GM10248 (cell line): Measurements from ENCODE around the gene BTBD16.

Experiments
- CTCF ChIA-PET: fragments of 300-600 bp; sonication (Branson Sonifier 250); formaldehyde crosslinking; extraction: SDS; loops from one replicate; lab custom pipeline; 2021; ENCODE audit warnings: antibody characterized with exemption; lab: Yijun Ruan, JAX
- POLR2A ChIA-PET: fragments of 350-650 bp; sonication (Branson Sonifier 250); formaldehyde crosslinking; extraction: SDS; loops from one replicate; lab custom pipeline; 2020; ENCODE audit warnings: antibody characterized with exemption; lab: Yijun Ruan, JAX
- DNase-seq: peaks from one replicate; pipeline ENCODE4 v3.0.0; 2012; ENCODE audit errors: extremely low spot score
- TF ChIP-seq, protein P1 (sequence below): IDR thresholded peaks from 2 replicates; pipeline ENCODE4 v1.5.1; 2012; ENCODE audit warnings: mild to moderate bottlenecking, low read depth; ENCODE audit errors: extremely low read depth, missing control alignments, control extremely low read depth

The BTBD16 gene

GRCh38 chr10:122290334-122290733, 19.2 kb downstream of the BTBD16 start:
- TF ChIP-seq, protein P1, sequence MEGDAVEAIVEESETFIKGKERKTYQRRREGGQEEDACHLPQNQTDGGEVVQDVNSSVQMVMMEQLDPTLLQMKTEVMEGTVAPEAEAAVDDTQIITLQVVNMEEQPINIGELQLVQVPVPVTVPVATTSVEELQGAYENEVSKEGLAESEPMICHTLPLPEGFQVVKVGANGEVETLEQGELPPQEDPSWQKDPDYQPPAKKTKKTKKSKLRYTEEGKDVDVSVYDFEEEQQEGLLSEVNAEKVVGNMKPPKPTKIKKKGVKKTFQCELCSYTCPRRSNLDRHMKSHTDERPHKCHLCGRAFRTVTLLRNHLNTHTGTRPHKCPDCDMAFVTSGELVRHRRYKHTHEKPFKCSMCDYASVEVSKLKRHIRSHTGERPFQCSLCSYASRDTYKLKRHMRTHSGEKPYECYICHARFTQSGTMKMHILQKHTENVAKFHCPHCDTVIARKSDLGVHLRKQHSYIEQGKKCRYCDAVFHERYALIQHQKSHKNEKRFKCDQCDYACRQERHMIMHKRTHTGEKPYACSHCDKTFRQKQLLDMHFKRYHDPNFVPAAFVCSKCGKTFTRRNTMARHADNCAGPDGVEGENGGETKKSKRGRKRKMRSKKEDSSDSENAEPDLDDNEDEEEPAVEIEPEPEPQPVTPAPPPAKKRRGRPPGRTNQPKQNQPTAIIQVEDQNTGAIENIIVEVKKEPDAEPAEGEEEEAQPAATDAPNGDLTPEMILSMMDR: no peak
- ChIA-PET POLR2A (no interaction called here), CTCF (interaction anchor here (1.3 to 4.2 kb wide), 3 partner anchors 8 to 22 kb away, joined by 3 to 21 read pairs (median 3); no protein-coding TSS in a partner anchor)
- no peak for DNase-seq

GRCh38 chr10:122290833-122291532, 19.9 kb downstream of the BTBD16 start:
- CTCF ChIA-PET: interaction anchor here (1.1 to 4.2 kb wide), 4 partner anchors 8 to 144 kb away, joined by 3 to 21 read pairs (median 4); no protein-coding TSS in a partner anchor
- no peak for DNase-seq
- POLR2A ChIA-PET: no interaction called here
- TF ChIP-seq, protein P1: no peak

- ChIA-PET POLR2A (no interaction called here), CTCF (interaction anchor here (1.1 to 4.2 kb wide), 2 partner anchors 11 to 143 kb away, joined by 5 to 21 read pairs; no protein-coding TSS in a partner anchor)
- TF ChIP-seq, protein P1: no peak
- DNase-seq: no peak
Observed at GRCh38 chr10:122291739-122292138, 20.6 kb downstream of the BTBD16 start.

- CTCF ChIA-PET: interaction anchor here (1.1 to 7.6 kb wide), 5 partner anchors 10 to 143 kb away, joined by 3 to 160 read pairs (median 5); no protein-coding TSS in a partner anchor
Observed at GRCh38 chr10:122292376-122292775, 21.3 kb downstream of the BTBD16 start.

DNA sequence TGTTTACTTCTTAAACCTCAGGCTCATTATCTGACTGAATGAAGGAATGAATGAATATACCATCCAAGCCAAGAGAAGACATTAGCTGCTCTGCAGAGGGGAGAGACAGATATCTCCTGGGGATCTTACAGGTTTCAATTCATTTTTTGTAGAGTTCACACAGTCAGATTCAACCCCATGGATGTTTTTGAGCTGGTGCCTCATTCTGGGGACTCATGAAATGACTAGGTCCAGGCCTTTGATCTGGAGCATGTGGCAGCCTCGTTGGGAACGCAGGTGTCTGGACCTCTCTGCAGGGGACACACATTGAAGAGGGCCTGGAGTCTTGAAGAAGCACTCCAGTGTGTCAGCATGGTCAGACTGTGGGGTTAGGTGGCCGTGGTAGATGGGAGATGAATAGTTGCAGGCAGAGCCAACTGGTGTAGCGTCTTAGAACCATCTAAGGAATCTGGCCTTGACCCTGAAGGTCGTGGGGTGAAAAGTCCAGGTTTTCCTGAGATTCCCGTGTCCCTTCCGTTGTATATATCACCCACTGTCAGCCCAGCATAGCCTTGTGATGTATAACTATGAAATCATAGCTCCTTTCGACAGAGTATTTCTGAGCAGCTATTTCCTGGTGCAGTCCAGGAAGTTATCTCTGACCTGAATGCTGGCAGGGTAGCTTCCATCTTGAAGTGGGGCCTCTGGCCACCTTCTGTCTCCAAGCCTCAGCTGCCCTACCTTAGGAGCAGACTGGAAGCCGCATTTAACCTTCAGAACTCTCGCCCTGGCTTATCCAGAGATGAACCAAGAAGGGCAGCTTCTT, 22.3 kb downstream of the BTBD16 start:
- TF ChIP-seq, protein P1: no peak
- ChIA-PET POLR2A (interaction anchor here (0.9 kb wide), 1 partner anchor 81 kb away, joined by 3 read pairs; no protein-coding TSS in a partner anchor), CTCF (interaction anchor here (0.7 to 7.6 kb wide), 9 partner anchors 9 to 272 kb away, joined by 3 to 160 read pairs (median 4); no protein-coding TSS in a partner anchor)
- peak; percentile 37 for DNase-seq

More at GRCh38 chr10:122292376-122292775, 21.3 kb downstream of the BTBD16 start:
- no peak for DNase-seq
- TF ChIP-seq, protein P1: no peak
- POLR2A ChIA-PET: no interaction called here

- no peak for DNase-seq
- CTCF ChIA-PET: interaction anchor here (0.7 to 7.6 kb wide), 10 partner anchors 8 to 272 kb away, joined by 3 to 160 read pairs (median 4); no protein-coding TSS in a partner anchor
- POLR2A ChIA-PET: no interaction called here
- TF ChIP-seq, protein P1: no peak
Observed at GRCh38 chr10:122293961-122294380, 22.9 kb downstream of the BTBD16 start.
